Measurements from ENCODE around the gene HERPUD2.
"Not testable (repeated sequence)": the region's sequence is repeated elsewhere in the genome, so short reads cannot be mapped to it uniquely, and the experiment has no call there.

HERPUD2 gene

GRCh38 chr7:35702541-35702940 is 7.6 kb upstream of the HERPUD2 start:
- H3K4me3 ChIP-seq (ENCODE audit: low read length), result no peak overlapping the region
- DNase-seq (ENCODE audit: low read depth), result no peak
- TF ChIP-seq, protein P1, sequence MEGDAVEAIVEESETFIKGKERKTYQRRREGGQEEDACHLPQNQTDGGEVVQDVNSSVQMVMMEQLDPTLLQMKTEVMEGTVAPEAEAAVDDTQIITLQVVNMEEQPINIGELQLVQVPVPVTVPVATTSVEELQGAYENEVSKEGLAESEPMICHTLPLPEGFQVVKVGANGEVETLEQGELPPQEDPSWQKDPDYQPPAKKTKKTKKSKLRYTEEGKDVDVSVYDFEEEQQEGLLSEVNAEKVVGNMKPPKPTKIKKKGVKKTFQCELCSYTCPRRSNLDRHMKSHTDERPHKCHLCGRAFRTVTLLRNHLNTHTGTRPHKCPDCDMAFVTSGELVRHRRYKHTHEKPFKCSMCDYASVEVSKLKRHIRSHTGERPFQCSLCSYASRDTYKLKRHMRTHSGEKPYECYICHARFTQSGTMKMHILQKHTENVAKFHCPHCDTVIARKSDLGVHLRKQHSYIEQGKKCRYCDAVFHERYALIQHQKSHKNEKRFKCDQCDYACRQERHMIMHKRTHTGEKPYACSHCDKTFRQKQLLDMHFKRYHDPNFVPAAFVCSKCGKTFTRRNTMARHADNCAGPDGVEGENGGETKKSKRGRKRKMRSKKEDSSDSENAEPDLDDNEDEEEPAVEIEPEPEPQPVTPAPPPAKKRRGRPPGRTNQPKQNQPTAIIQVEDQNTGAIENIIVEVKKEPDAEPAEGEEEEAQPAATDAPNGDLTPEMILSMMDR (conservative IDR thresholded peaks at IDR 0.05; ENCODE audit: low read length), result no peak

- no peak overlapping the region for H3K4me3 ChIP-seq (ENCODE audit: low read length)
Measured at GRCh38 chr7:35701287-35701900, 6.5 kb upstream of the HERPUD2 start.

GRCh38 chr7:35700865-35701264 is 5.9 kb upstream of the HERPUD2 start:
- H3K4me3 ChIP-seq (ENCODE audit: low read length), result no peak overlapping the region
- no peak for DNase-seq (ENCODE audit: low read depth)
- TF ChIP-seq, protein P1 (conservative IDR thresholded peaks at IDR 0.05; ENCODE audit: low read length), result no peak

More at GRCh38 chr7:35701287-35701900, 6.5 kb upstream of the HERPUD2 start:
- TF ChIP-seq, protein P1 (conservative IDR thresholded peaks at IDR 0.05; ENCODE audit: low read length), result no peak
- DNase-seq (ENCODE audit: low read depth), result no peak

- peak; percentile 20 for DNase-seq (ENCODE audit: low read depth)
- TF ChIP-seq, protein P1 (conservative IDR thresholded peaks at IDR 0.05; ENCODE audit: low read length), result no peak
- no peak overlapping the region for H3K4me3 ChIP-seq (ENCODE audit: low read length)
Measured at GRCh38 chr7:35700333-35700732, 5.4 kb upstream of the HERPUD2 start.

DNA sequence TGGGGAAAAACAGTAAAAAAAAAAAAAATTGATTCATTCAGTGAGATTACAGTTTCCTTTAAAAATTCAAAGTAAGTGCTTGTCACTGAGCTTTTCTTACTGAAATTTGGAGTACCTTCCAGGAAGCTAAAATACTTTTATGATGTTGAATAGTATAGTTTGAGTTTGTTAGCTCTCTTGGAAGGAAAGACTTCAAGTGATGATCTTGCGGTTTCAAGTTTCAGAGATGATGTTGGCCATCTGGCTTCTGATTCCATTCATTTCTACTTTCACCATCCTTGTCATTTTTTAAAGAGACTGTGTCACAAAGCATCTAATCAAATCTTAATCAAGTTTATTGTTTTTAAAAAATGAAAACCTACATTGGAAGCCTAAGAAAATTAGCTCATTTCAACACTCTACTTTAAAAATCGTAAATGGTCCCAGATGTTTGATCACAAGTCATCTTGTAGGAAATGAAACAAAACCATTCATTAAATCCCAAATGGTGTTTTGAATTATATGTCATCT is 4.9 kb upstream of the HERPUD2 start:
- DNase-seq (ENCODE audit: low read depth), result peak; percentile 74
- no peak overlapping the region for H3K4me3 ChIP-seq (ENCODE audit: low read length)
- TF ChIP-seq, protein P1 (conservative IDR thresholded peaks at IDR 0.05; ENCODE audit: low read length), result no peak

- DNase-seq (ENCODE audit: low read depth); H3K4me3 ChIP-seq (ENCODE audit: low read length): not testable (repeated sequence)
Measured at GRCh38 chr7:35698382-35698781, 3.4 kb upstream of the HERPUD2 start.

- TF ChIP-seq, protein P1 (conservative IDR thresholded peaks at IDR 0.05; ENCODE audit: low read length), result no peak
- no peak overlapping the region for H3K4me3 ChIP-seq (ENCODE audit: low read length)
- DNase-seq (ENCODE audit: low read depth), result peak; percentile 69
Measured at GRCh38 chr7:35697414-35698175, 2.7 kb upstream of the HERPUD2 start.
